OCI-LY3 (cell line): ENCODE measurements around the gene IFT43.

ENCODE experiments used
- CTCF ChIP-seq: fragments of 200-600, 300-600 bp; sonication (generic); IDR thresholded peaks from 2 replicates; pipeline ENCODE4 v1.5.1; 2014; ENCODE audit warnings: antibody characterized with exemption, low read length, low read depth
- EZH2phosphoT487 ChIP-seq: fragments of 200-600 bp; shearing (Covaris generic); IDR thresholded peaks from 2 replicates; pipeline ENCODE4 v1.6.1; 2018; ENCODE audit warnings: antibody characterized with exemption, mixed run types, low read depth

- no peak for TF ChIP-seq CTCF
- TF ChIP-seq EZH2phosphoT487 = no peak
Observed at GRCh38 chr14:76080471-76080870, 94.9 kb downstream of the IFT43 start.
